ENCODE measurements around the gene IKBKE.

Gene IKBKE

GRCh38 chr1:206441336-206441967 is 28.8 kb upstream of the IKBKE start:
- no peak for DNase-seq
- no peaks in the 10 kb centered on the region for H3K4me1 ChIP-seq (ENCODE audit: control insufficient read depth, insufficient read depth, low read length, poor library complexity, severe bottlenecking)
- H3K4me3 ChIP-seq (ENCODE audit: insufficient read depth, low read depth, low read length, poor library complexity, severe bottlenecking): no peak overlapping the region
- no peaks in the 10 kb centered on the region for H3K9me3 ChIP-seq (ENCODE audit: control insufficient read depth, low read length)
- H3K27ac ChIP-seq (ENCODE audit: insufficient read depth, low read length, poor library complexity, severe bottlenecking): no peak overlapping the region
- H3K27me3 ChIP-seq (replicated peaks; ENCODE audit: control insufficient read depth, insufficient read depth, low read length, poor library complexity, severe bottlenecking): no peaks in the 10 kb centered on the region
- no peaks in the 10 kb centered on the region for H3K36me3 ChIP-seq (ENCODE audit: control insufficient read depth, insufficient read depth, low read length)

GRCh38 chr1:206442101-206442500 is 28.2 kb upstream of the IKBKE start:
- H3K27me3 ChIP-seq (replicated peaks; ENCODE audit: control insufficient read depth, insufficient read depth, low read length, poor library complexity, severe bottlenecking): no peaks in the 10 kb centered on the region
- H3K4me3 ChIP-seq (ENCODE audit: insufficient read depth, low read depth, low read length, poor library complexity, severe bottlenecking): no peak overlapping the region
- no peak overlapping the region for H3K27ac ChIP-seq (ENCODE audit: insufficient read depth, low read length, poor library complexity, severe bottlenecking)
- peaks cover under 1% of the 10 kb centered on the region for H3K36me3 ChIP-seq (ENCODE audit: control insufficient read depth, insufficient read depth, low read length)
- no peaks in the 10 kb centered on the region for H3K9me3 ChIP-seq (ENCODE audit: control insufficient read depth, low read length)
- DNase-seq: no peak
- no peaks in the 10 kb centered on the region for H3K4me1 ChIP-seq (ENCODE audit: control insufficient read depth, insufficient read depth, low read length, poor library complexity, severe bottlenecking)

GRCh38 chr1:206445116-206445515 is 25.2 kb upstream of the IKBKE start:
- Histone ChIP-seq H3K9me3 (ENCODE audit: control insufficient read depth, low read length) (no peaks in the 10 kb centered on the region), H3K4me1 (ENCODE audit: control insufficient read depth, insufficient read depth, low read length, poor library complexity, severe bottlenecking) (no peaks in the 10 kb centered on the region), H3K27ac (ENCODE audit: insufficient read depth, low read length, poor library complexity, severe bottlenecking) (no peak overlapping the region), H3K36me3 (ENCODE audit: control insufficient read depth, insufficient read depth, low read length) (peaks cover 11% of the 10 kb centered on the region), H3K4me3 (ENCODE audit: insufficient read depth, low read depth, low read length, poor library complexity, severe bottlenecking) (no peak overlapping the region), H3K27me3 (replicated peaks; ENCODE audit: control insufficient read depth, insufficient read depth, low read length, poor library complexity, severe bottlenecking) (no peaks in the 10 kb centered on the region)
- DNase-seq: no peak

- no peak for DNase-seq
- Histone ChIP-seq H3K4me1 (ENCODE audit: control insufficient read depth, insufficient read depth, low read length, poor library complexity, severe bottlenecking) (no peaks in the 10 kb centered on the region), H3K27ac (ENCODE audit: insufficient read depth, low read length, poor library complexity, severe bottlenecking) (no peak overlapping the region), H3K27me3 (replicated peaks; ENCODE audit: control insufficient read depth, insufficient read depth, low read length, poor library complexity, severe bottlenecking) (no peaks in the 10 kb centered on the region), H3K9me3 (ENCODE audit: control insufficient read depth, low read length) (no peaks in the 10 kb centered on the region), H3K36me3 (ENCODE audit: control insufficient read depth, insufficient read depth, low read length) (peaks cover 19% of the 10 kb centered on the region), H3K4me3 (ENCODE audit: insufficient read depth, low read depth, low read length, poor library complexity, severe bottlenecking) (no peak overlapping the region)
Measured at GRCh38 chr1:206445911-206446356, 24.3 kb upstream of the IKBKE start.

GRCh38 chr1:206446688-206447421 is 23.4 kb upstream of the IKBKE start:
- H3K4me1 ChIP-seq (ENCODE audit: control insufficient read depth, insufficient read depth, low read length, poor library complexity, severe bottlenecking): no peaks in the 10 kb centered on the region
- no peak overlapping the region for H3K4me3 ChIP-seq (ENCODE audit: insufficient read depth, low read depth, low read length, poor library complexity, severe bottlenecking)
- no peak for DNase-seq
- H3K9me3 ChIP-seq (ENCODE audit: control insufficient read depth, low read length): no peaks in the 10 kb centered on the region
- H3K36me3 ChIP-seq (ENCODE audit: control insufficient read depth, insufficient read depth, low read length): peaks cover 19% of the 10 kb centered on the region
- no peaks in the 10 kb centered on the region for H3K27me3 ChIP-seq (replicated peaks; ENCODE audit: control insufficient read depth, insufficient read depth, low read length, poor library complexity, severe bottlenecking)
- H3K27ac ChIP-seq (ENCODE audit: insufficient read depth, low read length, poor library complexity, severe bottlenecking): no peak overlapping the region

GRCh38 chr1:206447422-206447765 is 22.9 kb upstream of the IKBKE start:
- H3K36me3 ChIP-seq (ENCODE audit: control insufficient read depth, insufficient read depth, low read length): peaks cover 19% of the 10 kb centered on the region
- no peak for DNase-seq
- no peaks in the 10 kb centered on the region for H3K9me3 ChIP-seq (ENCODE audit: control insufficient read depth, low read length)
- no peaks in the 10 kb centered on the region for H3K27me3 ChIP-seq (replicated peaks; ENCODE audit: control insufficient read depth, insufficient read depth, low read length, poor library complexity, severe bottlenecking)
- no peak overlapping the region for H3K27ac ChIP-seq (ENCODE audit: insufficient read depth, low read length, poor library complexity, severe bottlenecking)
- no peaks in the 10 kb centered on the region for H3K4me1 ChIP-seq (ENCODE audit: control insufficient read depth, insufficient read depth, low read length, poor library complexity, severe bottlenecking)
- no peak overlapping the region for H3K4me3 ChIP-seq (ENCODE audit: insufficient read depth, low read depth, low read length, poor library complexity, severe bottlenecking)

- Histone ChIP-seq H3K4me1 (ENCODE audit: control insufficient read depth, insufficient read depth, low read length, poor library complexity, severe bottlenecking) (no peaks in the 10 kb centered on the region), H3K27ac (ENCODE audit: insufficient read depth, low read length, poor library complexity, severe bottlenecking) (no peak overlapping the region), H3K4me3 (ENCODE audit: insufficient read depth, low read depth, low read length, poor library complexity, severe bottlenecking) (no peak overlapping the region), H3K27me3 (replicated peaks; ENCODE audit: control insufficient read depth, insufficient read depth, low read length, poor library complexity, severe bottlenecking) (no peaks in the 10 kb centered on the region), H3K36me3 (ENCODE audit: control insufficient read depth, insufficient read depth, low read length) (peaks cover 19% of the 10 kb centered on the region), H3K9me3 (ENCODE audit: control insufficient read depth, low read length) (no peaks in the 10 kb centered on the region)
- no peak for DNase-seq
Measured at GRCh38 chr1:206447792-206448191, 22.5 kb upstream of the IKBKE start.

GRCh38 chr1:206448471-206448870 is 21.8 kb upstream of the IKBKE start:
- Histone ChIP-seq H3K9me3 (ENCODE audit: control insufficient read depth, low read length) (no peaks in the 10 kb centered on the region), H3K27ac (ENCODE audit: insufficient read depth, low read length, poor library complexity, severe bottlenecking) (no peak overlapping the region), H3K4me1 (ENCODE audit: control insufficient read depth, insufficient read depth, low read length, poor library complexity, severe bottlenecking) (no peaks in the 10 kb centered on the region), H3K27me3 (replicated peaks; ENCODE audit: control insufficient read depth, insufficient read depth, low read length, poor library complexity, severe bottlenecking) (no peaks in the 10 kb centered on the region), H3K4me3 (ENCODE audit: insufficient read depth, low read depth, low read length, poor library complexity, severe bottlenecking) (no peak overlapping the region), H3K36me3 (ENCODE audit: control insufficient read depth, insufficient read depth, low read length) (peaks cover 25% of the 10 kb centered on the region)
- DNase-seq: no peak

GRCh38 chr1:206449565-206449964 is 20.7 kb upstream of the IKBKE start:
- no peaks in the 10 kb centered on the region for H3K4me1 ChIP-seq (ENCODE audit: control insufficient read depth, insufficient read depth, low read length, poor library complexity, severe bottlenecking)
- no peaks in the 10 kb centered on the region for H3K9me3 ChIP-seq (ENCODE audit: control insufficient read depth, low read length)
- H3K36me3 ChIP-seq (ENCODE audit: control insufficient read depth, insufficient read depth, low read length): peaks cover 32% of the 10 kb centered on the region

GRCh38 chr1:206450281-206450680 is 20.0 kb upstream of the IKBKE start:
- no peaks in the 10 kb centered on the region for H3K27me3 ChIP-seq (replicated peaks; ENCODE audit: control insufficient read depth, insufficient read depth, low read length, poor library complexity, severe bottlenecking)
- no peaks in the 10 kb centered on the region for H3K9me3 ChIP-seq (ENCODE audit: control insufficient read depth, low read length)
- peaks cover 33% of the 10 kb centered on the region for H3K36me3 ChIP-seq (ENCODE audit: control insufficient read depth, insufficient read depth, low read length)
- H3K27ac ChIP-seq (ENCODE audit: insufficient read depth, low read length, poor library complexity, severe bottlenecking): no peak overlapping the region
- no peak for DNase-seq
- no peaks in the 10 kb centered on the region for H3K4me1 ChIP-seq (ENCODE audit: control insufficient read depth, insufficient read depth, low read length, poor library complexity, severe bottlenecking)
- H3K4me3 ChIP-seq (ENCODE audit: insufficient read depth, low read depth, low read length, poor library complexity, severe bottlenecking): no peak overlapping the region

More at GRCh38 chr1:206449565-206449964, 20.7 kb upstream of the IKBKE start:
- no peak for DNase-seq
- Histone ChIP-seq H3K27me3 (replicated peaks; ENCODE audit: control insufficient read depth, insufficient read depth, low read length, poor library complexity, severe bottlenecking) (no peaks in the 10 kb centered on the region), H3K4me3 (ENCODE audit: insufficient read depth, low read depth, low read length, poor library complexity, severe bottlenecking) (no peak overlapping the region), H3K27ac (ENCODE audit: insufficient read depth, low read length, poor library complexity, severe bottlenecking) (no peak overlapping the region)
